Mucosa of rectum (tissue), 2 donors: ENCODE data around the gene MMP26.
"Not testable (repeated sequence)": the region's sequence is repeated elsewhere in the genome, so short reads cannot be mapped to it uniquely, and the experiment has no call there.

Experiments used
- H3K27ac ChIP-seq, 2 donors: one replicate each; pipeline ENCODE4 v1.7.0; 2013; ENCODE audit warnings: inconsistent platforms in 2 of 2, low read depth in 2 of 2, low read length in 2 of 2
- H3K27me3 ChIP-seq, 2 donors: one replicate each; pipeline ENCODE4 v1.7.0; 2013; ENCODE audit warnings: low read length in 2 of 2; ENCODE audit not compliant: control insufficient read depth in 2 of 2, insufficient read depth in 2 of 2
- H3K36me3 ChIP-seq, 2 donors: one replicate each; pipeline ENCODE4 v1.7.0; 2013; ENCODE audit warnings: low read length in 2 of 2; ENCODE audit not compliant: control insufficient read depth in 2 of 2, insufficient read depth in 2 of 2
- H3K4me1 ChIP-seq, 2 donors: one replicate each; pipeline ENCODE4 v1.7.0; 2013; ENCODE audit warnings: low read length in 2 of 2, mild to moderate bottlenecking in 1 of 2; ENCODE audit not compliant: control insufficient read depth in 2 of 2, insufficient read depth in 2 of 2
- H3K4me3 ChIP-seq, 2 donors: one replicate each; pipeline ENCODE4 v1.7.0; 2013; ENCODE audit warnings: low read length in 2 of 2
- H3K9ac ChIP-seq, 2 donors: one replicate each; pipeline ENCODE4 v1.7.0; 2013; ENCODE audit warnings: low read length in 2 of 2, low read depth in 1 of 2, mild to moderate bottlenecking in 1 of 2
- H3K9me3 ChIP-seq, 2 donors: one replicate each; pipeline ENCODE4 v1.7.0; 2013; ENCODE audit warnings: low read length in 2 of 2; ENCODE audit not compliant: control insufficient read depth in 2 of 2
- donor health status: healthy.
- donor health status: Normal muscosa, but diverticular disease.

Gene MMP26

DNA sequence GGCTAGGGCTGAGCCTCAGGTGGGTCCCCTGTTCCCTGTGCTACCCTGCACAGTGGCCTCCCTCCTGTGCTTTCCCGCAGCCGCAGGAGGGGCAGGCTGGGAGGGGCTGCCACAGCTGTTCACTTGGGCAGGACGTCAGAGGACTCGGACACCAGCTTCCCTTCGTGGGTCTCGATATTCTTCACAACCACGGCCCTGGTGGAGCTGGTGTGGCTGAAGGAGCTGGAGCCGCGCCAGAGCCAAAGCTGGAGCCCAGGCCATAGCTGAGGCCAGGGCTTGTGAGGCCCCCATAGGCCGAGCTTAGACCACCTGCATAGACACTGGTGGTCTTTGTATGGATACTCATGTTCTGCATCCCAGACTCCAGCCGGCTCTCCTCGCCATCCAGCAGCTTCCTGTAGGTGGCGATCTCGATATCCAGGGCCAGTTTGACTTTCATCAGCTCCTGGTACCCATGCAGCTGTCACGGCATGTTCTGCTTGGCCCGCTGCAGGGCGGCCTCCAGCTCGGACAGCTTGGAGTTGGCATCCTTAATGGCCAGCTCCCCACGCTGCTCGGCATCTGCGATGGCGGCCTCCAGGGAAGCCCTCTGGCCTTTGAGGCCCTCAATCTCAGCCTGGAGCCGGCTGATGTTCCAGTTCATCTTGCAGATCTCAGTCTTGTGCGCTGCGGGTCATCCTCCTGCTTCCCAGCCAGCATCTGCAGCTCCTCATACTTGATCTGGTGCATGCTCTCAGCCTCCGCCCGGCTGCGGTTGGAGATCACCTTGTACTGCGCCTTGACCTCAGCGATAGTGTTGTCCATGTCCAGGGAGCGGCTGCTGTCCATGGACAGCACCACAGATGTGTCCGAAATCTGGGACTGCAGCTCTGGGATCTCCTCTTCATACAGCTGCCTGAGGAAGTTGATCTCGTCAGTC, 18.3 kb downstream of the MMP26 start:
- H3K27ac ChIP-seq, H3K27me3 ChIP-seq, H3K36me3 ChIP-seq, H3K4me1 ChIP-seq, H3K9ac ChIP-seq, H3K4me3 ChIP-seq, H3K9me3 ChIP-seq: not testable (repeated sequence)

DNA sequence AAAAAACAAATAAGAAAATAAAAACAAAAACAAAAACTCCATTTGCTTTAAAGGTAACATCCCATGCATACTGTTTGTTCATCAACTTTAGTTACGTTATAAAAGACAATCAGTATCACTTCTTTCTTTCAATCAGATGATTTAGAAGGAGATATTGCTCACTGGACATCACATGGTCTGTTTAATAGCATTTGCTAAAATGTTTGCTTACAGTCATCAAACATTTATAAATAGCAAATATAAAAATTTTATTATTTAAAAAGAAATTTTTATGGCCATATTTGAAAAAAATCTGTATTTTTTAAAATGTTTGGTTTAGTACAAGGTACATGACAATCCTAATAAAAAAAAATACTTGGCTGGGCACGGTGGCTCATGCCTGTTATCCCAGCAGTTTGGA, 22.6 kb downstream of the MMP26 start:
- no peak overlapping the region for H3K27ac ChIP-seq
- H3K9ac ChIP-seq = no peak overlapping the region
- H3K4me1 ChIP-seq = no peaks in the 10 kb centered on the region
- H3K4me3 ChIP-seq = no peak overlapping the region
- no peaks in the 10 kb centered on the region for H3K9me3 ChIP-seq
- H3K27me3 ChIP-seq = no peaks in the 10 kb centered on the region
- H3K36me3 ChIP-seq = no peaks in the 10 kb centered on the region

DNA sequence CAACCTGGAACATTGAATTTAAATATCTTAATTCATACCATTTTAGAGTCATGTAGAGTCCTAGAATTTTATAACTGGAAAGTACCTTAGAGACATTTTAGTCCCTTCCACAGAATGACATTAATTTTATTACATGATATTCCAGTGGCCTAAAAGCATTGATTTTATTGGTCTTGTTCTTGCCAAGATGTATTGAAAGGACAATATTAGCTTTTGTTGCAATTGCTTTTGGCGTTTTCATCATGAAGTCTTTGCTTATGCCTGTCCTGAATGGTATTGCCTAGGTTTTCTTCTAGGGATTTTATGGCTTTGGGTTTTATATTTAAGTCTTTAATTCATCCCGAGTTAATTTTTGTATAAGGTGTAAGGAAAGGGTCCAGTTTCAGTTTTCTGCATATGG, 36.2 kb downstream of the MMP26 start:
- Histone ChIP-seq H3K4me1 (no peaks in the 10 kb centered on the region), H3K36me3 (no peaks in the 10 kb centered on the region), H3K9ac (no peak overlapping the region), H3K27ac (no peak overlapping the region), H3K9me3 (no peaks in the 10 kb centered on the region), H3K27me3 (no peaks in the 10 kb centered on the region), H3K4me3 (no peak overlapping the region)

DNA sequence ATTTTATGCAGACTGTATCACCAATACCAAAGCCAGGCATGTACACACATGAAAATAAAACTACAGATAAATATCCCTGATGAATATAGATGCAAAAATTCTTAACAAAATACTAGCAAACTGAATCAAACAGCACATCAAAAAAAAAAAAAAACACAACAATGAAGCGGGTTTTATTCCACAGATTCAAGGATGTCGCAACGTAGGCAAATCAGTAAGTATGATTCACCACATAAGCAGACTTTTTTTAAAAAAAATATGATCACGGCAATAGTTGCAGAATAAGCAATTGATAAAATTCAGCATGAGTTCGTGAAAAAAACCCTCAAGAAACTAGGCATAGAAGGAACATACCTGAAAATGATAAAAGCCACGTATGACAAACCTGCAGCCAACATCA, 43.9 kb downstream of the MMP26 start:
- Histone ChIP-seq H3K4me1 (no peaks in the 10 kb centered on the region), H3K36me3 (no peaks in the 10 kb centered on the region), H3K4me3 (no peak overlapping the region), H3K9ac (no peak overlapping the region), H3K27me3 (no peaks in the 10 kb centered on the region), H3K9me3 (no peaks in the 10 kb centered on the region), H3K27ac (no peak overlapping the region)

DNA sequence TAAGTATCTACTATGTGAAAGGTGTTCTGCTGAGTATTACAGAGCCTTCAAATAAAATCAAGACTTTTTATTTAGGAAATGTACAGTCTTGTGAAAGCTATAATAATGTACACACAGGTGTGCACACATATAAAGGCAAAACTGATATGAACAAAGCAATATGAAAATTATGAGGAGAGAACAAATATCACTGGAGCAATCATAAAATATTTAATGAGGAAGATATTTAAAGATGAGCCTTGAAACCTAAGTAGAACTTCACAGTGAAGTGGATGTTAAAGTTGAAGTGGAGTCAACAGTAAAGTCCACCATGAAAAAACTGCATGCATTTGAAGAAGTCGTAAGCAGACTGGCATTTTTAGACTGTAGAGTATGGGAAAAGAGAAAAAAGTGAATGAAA, 46.6 kb downstream of the MMP26 start:
- Histone ChIP-seq H3K4me1 (no peaks in the 10 kb centered on the region), H3K27me3 (no peaks in the 10 kb centered on the region), H3K27ac (no peak overlapping the region), H3K36me3 (no peaks in the 10 kb centered on the region), H3K9me3 (no peaks in the 10 kb centered on the region), H3K9ac (no peak overlapping the region), H3K4me3 (no peak overlapping the region)
